Ishikawa (cell line): ENCODE data around the gene LPP.

Source experiments
- CEBPB ChIP-seq: IDR thresholded peaks from 2 replicates; pipeline ENCODE4 v1.6.1; 2012
- CREB1 ChIP-seq: IDR thresholded peaks from 2 replicates; pipeline ENCODE4 v1.6.1; 2012; ENCODE audit warnings: low read depth
- EGR1 ChIP-seq: IDR thresholded peaks from 2 replicates; pipeline ENCODE4 v1.6.1; 2012
- EP300 ChIP-seq: IDR thresholded peaks from 2 replicates; pipeline ENCODE4 v1.6.1; 2012; ENCODE audit warnings: borderline replicate concordance
- FOXM1 ChIP-seq: IDR thresholded peaks from 2 replicates; pipeline ENCODE4 v1.6.1; 2012; ENCODE audit warnings: low read depth, borderline replicate concordance
- MAX ChIP-seq: IDR thresholded peaks from 2 replicates; pipeline ENCODE4 v1.6.1; 2012
- NFIC ChIP-seq: IDR thresholded peaks from 2 replicates; pipeline ENCODE4 v1.6.1; 2012
- RAD21 ChIP-seq: IDR thresholded peaks from 2 replicates; pipeline ENCODE4 v1.6.1; 2012; ENCODE audit warnings: low read depth
- REST ChIP-seq: IDR thresholded peaks from 2 replicates; pipeline ENCODE4 v1.6.1; 2012; ENCODE audit warnings: low read depth, mild to moderate bottlenecking
- TAF1 ChIP-seq: IDR thresholded peaks from 2 replicates; pipeline ENCODE4 v1.6.1; 2012; ENCODE audit warnings: low read depth, mild to moderate bottlenecking
- TCF12 ChIP-seq: IDR thresholded peaks from 2 replicates; pipeline ENCODE4 v1.6.1; 2012; ENCODE audit warnings: low read depth
- TEAD4 ChIP-seq: IDR thresholded peaks from 2 replicates; pipeline ENCODE4 v1.6.1; 2012
- USF1 ChIP-seq: IDR thresholded peaks from 2 replicates; pipeline ENCODE4 v1.6.1; 2012
- YY1 ChIP-seq: IDR thresholded peaks from 2 replicates; pipeline ENCODE4 v1.6.1; 2012; ENCODE audit warnings: low read depth
- ZBTB7A ChIP-seq: IDR thresholded peaks from 2 replicates; pipeline ENCODE4 v1.6.1; 2012; ENCODE audit warnings: low read depth

Gene LPP

GRCh38 chr3:188319569-188319968 lies 165.6 kb downstream of the LPP start:
- no peak for TF ChIP-seq FOXM1
- TF ChIP-seq NFIC, result peak; percentile 28; the same call in 1 of the 2 replicates

GRCh38 chr3:188320757-188321156 lies 166.8 kb downstream of the LPP start:
- TF ChIP-seq TCF12, result no peak
- no peak for TF ChIP-seq TEAD4
- no peak for TF ChIP-seq EP300
- no peak for TF ChIP-seq FOXM1
- TF ChIP-seq MAX, result no peak
- TF ChIP-seq TAF1, result no peak
- no peak for TF ChIP-seq CREB1
- TF ChIP-seq YY1, result no peak
- TF ChIP-seq NFIC, result no peak
- TF ChIP-seq CEBPB, result no peak
- no peak for TF ChIP-seq REST
- TF ChIP-seq RAD21, result no peak
- TF ChIP-seq ZBTB7A, result no peak
- no peak for TF ChIP-seq EGR1
- no peak for TF ChIP-seq USF1

GRCh38 chr3:188321258-188321657 lies 167.3 kb downstream of the LPP start:
- TF ChIP-seq CEBPB, result no peak
- TF ChIP-seq CREB1, result no peak
- TF ChIP-seq EP300, result no peak
- no peak for TF ChIP-seq RAD21
- no peak for TF ChIP-seq TAF1
- no peak for TF ChIP-seq TCF12
- no peak for TF ChIP-seq TEAD4
- no peak for TF ChIP-seq FOXM1

GRCh38 chr3:188322135-188322887 lies 168.4 kb downstream of the LPP start:
- no peak for TF ChIP-seq YY1

- TF ChIP-seq RAD21, result no peak
- no peak for TF ChIP-seq USF1
- TF ChIP-seq EGR1, result no peak
- TF ChIP-seq ZBTB7A, result no peak
- TF ChIP-seq MAX, result no peak
- no peak for TF ChIP-seq FOXM1
- TF ChIP-seq REST, result no peak
- TF ChIP-seq TAF1, result no peak
- TF ChIP-seq YY1, result no peak
- TF ChIP-seq CEBPB, result no peak
- no peak for TF ChIP-seq TCF12
Observed at GRCh38 chr3:188323067-188323842, 169.3 kb downstream of the LPP start.

- no peak for TF ChIP-seq FOXM1
- TF ChIP-seq RAD21, result no peak
- TF ChIP-seq TEAD4, result no peak
- no peak for TF ChIP-seq ZBTB7A
- no peak for TF ChIP-seq YY1
- TF ChIP-seq MAX, result no peak
- no peak for TF ChIP-seq REST
- no peak for TF ChIP-seq EGR1
- no peak for TF ChIP-seq CEBPB
- TF ChIP-seq CREB1, result no peak
- TF ChIP-seq TCF12, result no peak
- no peak for TF ChIP-seq TAF1
Observed at GRCh38 chr3:188326111-188326510, 172.2 kb downstream of the LPP start.
